B cell (primary cell): ENCODE measurements around the gene MGMT. TPM values are rescaled to one million over a fixed set of nuclear protein-coding genes. Genes with fewer than 3 reads are reported as not detected.

Experiments
- ATAC-seq: fragments of 200-7000 bp; cut with Tn5 transposase; one replicate; pipeline ENCODE4 v1.10.0; 2021; ENCODE audit warnings: low read depth, mild to moderate bottlenecking, moderate number of reproducible peaks, moderate library complexity
- CTCF ChIA-PET: fragments of 350-600 bp; sonication (Branson Sonifier 250); formaldehyde crosslinking; loops from one replicate; lab custom pipeline; 2021; ENCODE audit warnings: antibody characterized with exemption, inconsistent platforms; lab: Charles Lee
- POLR2A ChIA-PET: fragments of 350-600 bp; sonication (Branson Sonifier 250); formaldehyde crosslinking; loops from one replicate; lab custom pipeline; 2021; ENCODE audit warnings: antibody characterized with exemption; lab: Charles Lee
- DNase-seq: peaks from one replicate; pipeline ENCODE4 v3.0.0; 2013
- H2AFZ ChIP-seq: 2 replicates; pipeline ENCODE4 v1.6.1; 2012; ENCODE audit warnings: mild to moderate bottlenecking, low read depth, low read length; ENCODE audit not compliant: insufficient read depth, poor library complexity, severe bottlenecking
- H3K27ac ChIP-seq, 2 donors: 1 replicate in 1 of 2; 2 replicates in 1 of 2; pipeline ENCODE4 v1.5.1; 2012 to 2013; ENCODE audit warnings: low read length in 2 of 2, mild to moderate bottlenecking in 2 of 2, moderate library complexity in 1 of 2
- H3K27me3 ChIP-seq, 4 experiments: fragments of 200-600 bp in 1 of 4; sonication (generic) in 1 of 4; replicated peaks in 1 of 4; 1 replicate in 2 of 4; 2 replicates in 2 of 4; pipeline versions ENCODE4 v1.6.1 to v1.7.0; 2013 to 2016; ENCODE audit warnings: low read length in 3 of 4, mild to moderate bottlenecking in 2 of 4, mixed read lengths in 1 of 4, moderate library complexity in 1 of 4; ENCODE audit not compliant: insufficient read depth in 4 of 4, control insufficient read depth in 3 of 4; ENCODE audit errors: control extremely low read depth in 1 of 4
- H3K36me3 ChIP-seq, 2 experiments: replicated peaks in 1 of 2; 1 replicate in 1 of 2; 2 replicates in 1 of 2; pipeline versions ENCODE4 v1.6.1 to v1.7.1; 2013; ENCODE audit warnings: low read length in 1 of 2; ENCODE audit not compliant: insufficient read depth in 2 of 2, control insufficient read depth in 1 of 2; ENCODE audit errors: control extremely low read depth in 1 of 2, extremely low read depth in 1 of 2
- H3K4me1 ChIP-seq, 2 donors: fragments of 200-600 bp in 1 of 2; sonication (generic) in 1 of 2; 1 replicate in 1 of 2; 2 replicates in 1 of 2; pipeline versions ENCODE4 v1.5.1 to v1.6.1; 2013 to 2017; ENCODE audit warnings: low read length in 2 of 2; ENCODE audit not compliant: control insufficient read depth in 2 of 2, insufficient read depth in 2 of 2
- H3K4me2 ChIP-seq: replicated peaks from 2 replicates; pipeline ENCODE3; 2012; ENCODE audit warnings: mild to moderate bottlenecking, low read depth, low read length; ENCODE audit not compliant: poor library complexity, severe bottlenecking
- H3K4me3 ChIP-seq, 5 experiments: fragments of 200-600 bp in 1 of 5; sonication (generic) in 1 of 5; 1 replicate in 3 of 5; 2 replicates in 2 of 5; pipeline versions ENCODE4 v1.5.1 to v1.7.0; 2011 to 2016; ENCODE audit warnings: low read length in 4 of 5, mild to moderate bottlenecking in 4 of 5, low read depth in 2 of 5, control low read depth in 1 of 5, moderate library complexity in 1 of 5; ENCODE audit not compliant: insufficient read depth in 1 of 5; ENCODE audit errors: control extremely low read depth in 1 of 5, extremely low read depth in 1 of 5
- H3K79me2 ChIP-seq: fragments of 200-600 bp; sonication (generic); one replicate; pipeline ENCODE4 v1.6.0; 2016; ENCODE audit warnings: low read length; ENCODE audit not compliant: control insufficient read depth, insufficient read depth
- H3K9ac ChIP-seq: fragments of 200-600 bp; sonication (generic); 2 replicates; pipeline ENCODE4 v1.6.1; 2017; ENCODE audit warnings: mild to moderate bottlenecking, low read length, moderate library complexity
- H3K9me3 ChIP-seq, 3 donors: one replicate each; pipeline versions ENCODE4 v1.6.1 to v1.7.1; 2013; ENCODE audit warnings: low read length in 2 of 3; ENCODE audit not compliant: control insufficient read depth in 2 of 3, insufficient read depth in 1 of 3; ENCODE audit errors: control extremely low read depth in 1 of 3
- H4K20me1 ChIP-seq: 2 replicates; pipeline ENCODE4 v1.6.0; 2012; ENCODE audit warnings: mild to moderate bottlenecking, low read length; ENCODE audit not compliant: insufficient read depth, control insufficient read depth, poor library complexity, severe bottlenecking
- H3K27ac Mint-ChIP-seq: one replicate; pipeline ENCODE4 v1.8.0; 2021; ENCODE audit warnings: mixed read lengths
- H3K27me3 Mint-ChIP-seq: one replicate; pipeline ENCODE4 v1.8.0; 2021; ENCODE audit warnings: mixed read lengths
- H3K4me1 Mint-ChIP-seq: one replicate; pipeline ENCODE4 v1.8.0; 2021; ENCODE audit warnings: mixed read lengths
- H3K4me3 Mint-ChIP-seq: one replicate; pipeline ENCODE4 v1.8.0; 2021; ENCODE audit warnings: mixed read lengths
- H3K9me3 Mint-ChIP-seq: one replicate; pipeline ENCODE4 v1.8.0; 2022; ENCODE audit warnings: mixed read lengths; ENCODE audit not compliant: insufficient read depth
- EZH2 ChIP-seq: IDR thresholded peaks from 2 replicates; pipeline ENCODE4 v1.6.1; 2012; ENCODE audit warnings: borderline replicate concordance, low read depth, mild to moderate bottlenecking, moderate library complexity, low read length; ENCODE audit not compliant: insufficient read depth, poor library complexity, severe bottlenecking
- WGBS: methylation state at CpG from one replicate; pipeline ENCODE4 v1.1.5; 2013; ENCODE audit warnings: missing lambda C conversion rate; ENCODE audit not compliant: insufficient coverage; 5-methylcytosine and 5-hydroxymethylcytosine counted together
- intact Hi-C: fragments of 100-400 bp; cut with micrococcal nuclease; formaldehyde crosslinking; loops from one replicate; pipeline ENCODE4 v1.10.0; 2022
- polyA plus RNA-seq: library from polyadenylated mRNA; depleted of rRNA; stranded (reverse); fragments of >200 nt; gene quantifications from 2 replicates; pipeline ENCODE4 v1.2.3, GENCODE V29; 2012
- total RNA-seq, 2 donors: library from RNA; stranded (reverse); fragments of 120-200 nt in 1 of 2; gene quantifications; 1 replicate in 1 of 2; 2 replicates in 1 of 2; pipeline versions ENCODE4 v1.2.3 to v1.2.4, GENCODE V29; 2013 to 2022
- TF ChIP-seq, protein P1 (sequence below): fragments of 200-600 bp; IDR thresholded peaks from one replicate; pipeline ENCODE4 v1.8.0; 2022; ENCODE audit warnings: antibody characterized with exemption, mild to moderate bottlenecking

The MGMT gene
- total and polyA plus RNA-seq, 2 donors (not counting 1 experiment from before 2014, with no cell fraction given), result 16.6 to 87.7 TPM

- intact Hi-C loops, result no loop called here
- H3K4me3 Mint-ChIP-seq, result no peak overlapping the region
- Histone ChIP-seq H3K79me2 (no peaks in the 10 kb centered on the region), H3K9ac (no peak overlapping the region), H3K27ac (no peak overlapping the region), H2AFZ (no peak overlapping the region), H4K20me1 (no peaks in the 10 kb centered on the region), H3K4me2 (no peak overlapping the region), H3K36me3 (no peaks in the 10 kb centered on the region), H3K9me3 (peaks cover 0 to 10% (median 0%) of the 10 kb centered on the region in 3 donors), H3K27me3 (no peaks in the 10 kb centered on the region), H3K4me3 (no peak overlapping the region), H3K4me1 (no peaks in the 10 kb centered on the region)
- no peaks in the 10 kb centered on the region for H3K9me3 Mint-ChIP-seq
- 100% methylated on average over 4 of the region's 9 CpGs for WGBS
- CTCF ChIA-PET, result no interaction called here
- no peak overlapping the region for H3K27ac Mint-ChIP-seq
- POLR2A ChIA-PET, result no interaction called here
- ATAC-seq (no peak), DNase-seq (no peak)
- TF ChIP-seq, protein P1, sequence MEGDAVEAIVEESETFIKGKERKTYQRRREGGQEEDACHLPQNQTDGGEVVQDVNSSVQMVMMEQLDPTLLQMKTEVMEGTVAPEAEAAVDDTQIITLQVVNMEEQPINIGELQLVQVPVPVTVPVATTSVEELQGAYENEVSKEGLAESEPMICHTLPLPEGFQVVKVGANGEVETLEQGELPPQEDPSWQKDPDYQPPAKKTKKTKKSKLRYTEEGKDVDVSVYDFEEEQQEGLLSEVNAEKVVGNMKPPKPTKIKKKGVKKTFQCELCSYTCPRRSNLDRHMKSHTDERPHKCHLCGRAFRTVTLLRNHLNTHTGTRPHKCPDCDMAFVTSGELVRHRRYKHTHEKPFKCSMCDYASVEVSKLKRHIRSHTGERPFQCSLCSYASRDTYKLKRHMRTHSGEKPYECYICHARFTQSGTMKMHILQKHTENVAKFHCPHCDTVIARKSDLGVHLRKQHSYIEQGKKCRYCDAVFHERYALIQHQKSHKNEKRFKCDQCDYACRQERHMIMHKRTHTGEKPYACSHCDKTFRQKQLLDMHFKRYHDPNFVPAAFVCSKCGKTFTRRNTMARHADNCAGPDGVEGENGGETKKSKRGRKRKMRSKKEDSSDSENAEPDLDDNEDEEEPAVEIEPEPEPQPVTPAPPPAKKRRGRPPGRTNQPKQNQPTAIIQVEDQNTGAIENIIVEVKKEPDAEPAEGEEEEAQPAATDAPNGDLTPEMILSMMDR, result no peak
- TF ChIP-seq EZH2, result no peak
- peaks cover 10% of the 10 kb centered on the region for H3K4me1 Mint-ChIP-seq
- H3K27me3 Mint-ChIP-seq, result no peaks in the 10 kb centered on the region
Measured at GRCh38 chr10:129615381-129615780, 148.3 kb downstream of the MGMT start.

DNA sequence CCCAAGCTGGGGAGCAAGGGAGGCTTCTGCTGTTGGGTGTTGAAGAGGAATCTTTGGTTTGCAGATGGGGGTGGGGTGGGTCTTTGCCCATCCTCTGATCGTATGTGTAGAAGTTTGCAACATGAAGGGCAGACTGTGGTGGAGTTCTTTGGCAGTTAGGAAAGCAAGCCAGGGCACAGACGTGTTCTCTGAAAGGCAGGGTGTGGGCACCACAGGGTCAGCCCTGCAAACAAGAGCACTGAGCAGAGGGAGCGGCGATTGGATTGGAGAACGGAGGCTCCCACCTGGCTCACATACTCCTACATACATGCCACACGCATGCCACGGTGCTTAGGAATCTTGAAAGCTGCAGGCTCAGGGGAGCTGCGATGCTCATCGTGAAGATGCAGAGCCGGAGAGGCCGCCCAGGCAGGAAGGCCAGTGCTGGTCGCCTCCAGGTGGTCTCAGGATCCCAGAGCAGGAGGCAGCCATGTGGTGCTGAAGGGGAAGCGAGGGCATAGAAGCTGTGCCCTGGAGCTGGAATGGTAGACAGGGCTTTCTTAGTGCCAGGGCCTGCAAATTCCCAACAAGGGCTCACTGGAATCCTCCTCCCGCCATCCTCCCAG is 149.0 kb downstream of the MGMT start:
- Histone ChIP-seq H3K9ac (no peak overlapping the region), H3K4me3 (no peak overlapping the region), H3K36me3 (no peaks in the 10 kb centered on the region), H3K9me3 (peaks cover 0 to 10% (median 0%) of the 10 kb centered on the region in 3 donors), H3K4me1 (no peaks in the 10 kb centered on the region), H3K79me2 (no peaks in the 10 kb centered on the region), H2AFZ (no peak overlapping the region), H3K4me2 (no peak overlapping the region), H3K27ac (no peak overlapping the region), H3K27me3 (no peaks in the 10 kb centered on the region), H4K20me1 (no peaks in the 10 kb centered on the region)
- CTCF ChIA-PET, result no interaction called here
- Mint-ChIP-seq H3K4me3 (no peak overlapping the region), H3K4me1 (peaks cover 10% of the 10 kb centered on the region), H3K27me3 (no peaks in the 10 kb centered on the region), H3K27ac (no peak overlapping the region), H3K9me3 (no peaks in the 10 kb centered on the region)
- DNase-seq (no peak), ATAC-seq (no peak)
- 98% methylated on average over 14 of the region's 14 CpGs for WGBS
- no peak for TF ChIP-seq EZH2
- TF ChIP-seq, protein P1, result no peak
- POLR2A ChIA-PET, result no interaction called here
- intact Hi-C loops, result no loop called here
